Measurements from ENCODE around the gene TTC22. TPM values are rescaled to one million over a fixed set of nuclear protein-coding genes. Genes with fewer than 3 reads are reported as not detected.

Gene TTC22
- total RNA-seq, 1 donor from 2014 or later, result not detected

DNA sequence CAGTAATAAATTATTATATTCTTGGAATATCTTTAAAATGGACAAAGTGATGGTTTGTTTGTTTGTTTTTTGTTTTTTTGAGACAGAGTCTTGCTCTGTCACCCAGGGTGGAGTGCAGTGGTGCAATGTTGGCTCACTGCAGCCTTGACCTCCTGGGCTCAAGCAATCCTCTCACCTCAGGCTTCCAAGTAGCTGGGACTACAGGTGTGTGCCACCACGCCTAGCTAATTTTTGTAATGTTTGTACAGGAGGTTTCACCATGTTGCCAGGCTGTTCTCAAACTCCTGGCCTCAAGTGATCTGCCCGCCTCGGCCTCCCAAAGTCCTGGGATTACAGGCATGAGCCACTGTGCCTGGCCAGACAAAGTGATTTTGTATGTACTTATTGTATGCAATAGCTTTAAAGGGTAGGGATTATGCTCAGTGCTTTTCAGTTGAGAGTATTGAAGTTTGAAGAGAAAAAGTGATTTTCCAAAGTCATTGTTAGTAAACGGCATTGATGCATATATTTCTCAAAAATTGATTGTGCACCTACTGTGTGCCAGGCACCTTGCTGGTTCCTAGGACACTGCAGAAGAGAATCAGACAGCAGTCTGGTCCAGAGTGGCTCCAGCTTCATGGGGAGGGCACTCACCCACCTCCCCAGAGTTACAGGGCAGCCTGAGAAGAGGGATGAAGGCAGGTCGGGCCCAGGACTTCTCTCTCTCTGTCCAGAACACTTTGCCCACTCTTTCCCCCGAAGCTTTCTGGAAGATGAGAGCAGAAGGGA lies 34.2 kb upstream of the TTC22 start:
- no peak for DNase-seq (ENCODE audit: extremely low read depth, low read depth, low spot score)

- DNase-seq (ENCODE audit: extremely low read depth, low read depth, low spot score), result no peak
Observed at GRCh38 chr1:54834007-54834541, 33.0 kb upstream of the TTC22 start.

GRCh38 chr1:54833121-54833520 lies 32.0 kb upstream of the TTC22 start:
- DNase-seq (ENCODE audit: extremely low read depth, low read depth, low spot score), result no peak

DNA sequence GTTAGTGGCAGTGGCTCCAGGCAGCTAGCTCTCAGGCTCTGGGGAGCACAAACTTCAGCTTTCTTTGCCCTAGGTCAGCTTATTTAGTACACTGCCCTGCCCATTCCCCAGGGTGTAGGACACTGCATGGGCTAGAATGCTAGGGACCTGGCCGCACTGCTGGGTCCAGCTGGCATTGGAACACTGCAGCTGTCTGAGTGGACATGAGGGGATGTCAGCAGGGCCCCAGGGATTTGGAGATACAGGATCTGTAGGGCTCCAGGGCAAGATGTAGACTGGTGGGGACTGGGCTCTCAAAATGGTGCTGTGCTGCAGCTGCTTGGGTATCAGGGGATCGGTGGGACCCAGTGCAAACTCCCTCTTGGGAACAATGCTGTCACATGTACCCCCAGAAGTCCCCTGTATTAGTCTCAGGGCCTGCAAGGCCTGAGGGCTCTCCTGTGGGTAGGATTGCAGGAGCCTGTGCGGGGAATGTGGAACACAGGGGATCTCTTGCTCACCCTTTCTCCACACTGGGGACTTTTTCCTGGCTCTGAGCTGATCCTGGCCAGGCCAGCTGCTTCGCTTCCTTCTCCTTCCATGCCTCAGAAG lies 25.2 kb upstream of the TTC22 start:
- DNase-seq (ENCODE audit: extremely low read depth, low read depth, low spot score), result no peak

DNA sequence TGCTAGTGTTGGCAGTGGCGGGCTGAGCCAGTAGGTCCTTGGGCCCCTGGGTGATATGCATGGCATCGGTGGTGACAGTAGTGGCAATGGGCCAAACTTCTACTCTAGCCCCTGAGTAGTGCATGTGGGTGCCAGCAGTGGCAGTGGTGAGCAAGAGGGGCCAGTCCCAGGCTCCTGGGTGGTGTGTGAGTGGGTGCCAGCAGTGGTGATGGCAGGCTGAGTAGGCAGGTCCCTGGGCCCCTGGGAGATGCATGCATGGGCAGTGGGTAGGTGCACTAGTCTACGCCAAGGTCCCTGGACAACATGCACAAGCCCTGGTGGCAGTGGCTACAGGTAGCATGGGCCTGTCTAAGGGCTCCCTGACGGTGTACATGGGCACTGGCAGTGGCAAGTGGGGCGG lies 24.6 kb upstream of the TTC22 start:
- no peak for DNase-seq (ENCODE audit: extremely low read depth, low read depth, low spot score)

DNA sequence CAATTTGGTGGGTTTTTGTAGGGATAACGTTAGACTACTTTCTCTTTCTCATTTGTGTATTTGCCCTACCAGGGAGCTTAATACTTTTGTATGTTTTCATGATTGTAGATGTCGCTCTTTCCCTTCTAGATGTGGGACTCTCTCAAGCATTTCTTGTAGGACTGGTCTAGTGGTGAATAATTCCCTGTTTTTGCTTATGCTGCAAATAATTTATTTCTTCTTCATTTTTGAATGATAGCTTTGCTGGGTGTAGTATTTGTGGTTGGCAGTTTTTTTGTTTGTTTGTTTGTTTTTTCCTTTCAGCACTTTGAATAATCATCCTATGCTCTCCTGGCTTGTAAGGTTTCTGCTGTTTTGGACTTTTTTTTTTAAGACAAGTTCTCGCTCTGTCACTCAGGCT lies 22.5 kb upstream of the TTC22 start:
- DNase-seq (ENCODE audit: extremely low read depth, low read depth, low spot score), result no peak

DNA sequence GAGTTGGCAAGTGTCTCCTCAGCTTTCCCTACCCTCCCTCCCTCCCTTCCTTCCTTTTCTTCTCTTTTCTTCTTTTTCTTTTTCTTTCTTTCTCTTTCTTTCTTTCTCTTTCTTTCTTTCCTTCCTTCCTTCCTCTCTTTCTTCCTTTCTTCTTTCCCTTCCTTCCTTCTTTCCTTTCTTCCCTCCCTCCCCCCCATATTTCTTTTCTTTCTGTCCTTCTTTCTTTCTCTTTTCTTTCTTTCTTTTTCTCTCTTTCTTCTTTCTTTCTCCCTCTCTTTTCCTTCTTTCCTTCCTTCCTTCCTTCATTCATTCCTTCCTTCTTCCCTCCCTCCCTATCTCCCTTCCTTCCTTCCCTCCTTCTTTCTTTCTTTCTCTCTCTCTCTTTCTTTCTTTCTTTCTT lies 18.6 kb upstream of the TTC22 start:
- DNase-seq (ENCODE audit: extremely low read depth, low read depth, low spot score), result no peak

- no peak for DNase-seq (ENCODE audit: extremely low read depth, low read depth, low spot score)
Observed at GRCh38 chr1:54819195-54819536, 18.0 kb upstream of the TTC22 start.

DNA sequence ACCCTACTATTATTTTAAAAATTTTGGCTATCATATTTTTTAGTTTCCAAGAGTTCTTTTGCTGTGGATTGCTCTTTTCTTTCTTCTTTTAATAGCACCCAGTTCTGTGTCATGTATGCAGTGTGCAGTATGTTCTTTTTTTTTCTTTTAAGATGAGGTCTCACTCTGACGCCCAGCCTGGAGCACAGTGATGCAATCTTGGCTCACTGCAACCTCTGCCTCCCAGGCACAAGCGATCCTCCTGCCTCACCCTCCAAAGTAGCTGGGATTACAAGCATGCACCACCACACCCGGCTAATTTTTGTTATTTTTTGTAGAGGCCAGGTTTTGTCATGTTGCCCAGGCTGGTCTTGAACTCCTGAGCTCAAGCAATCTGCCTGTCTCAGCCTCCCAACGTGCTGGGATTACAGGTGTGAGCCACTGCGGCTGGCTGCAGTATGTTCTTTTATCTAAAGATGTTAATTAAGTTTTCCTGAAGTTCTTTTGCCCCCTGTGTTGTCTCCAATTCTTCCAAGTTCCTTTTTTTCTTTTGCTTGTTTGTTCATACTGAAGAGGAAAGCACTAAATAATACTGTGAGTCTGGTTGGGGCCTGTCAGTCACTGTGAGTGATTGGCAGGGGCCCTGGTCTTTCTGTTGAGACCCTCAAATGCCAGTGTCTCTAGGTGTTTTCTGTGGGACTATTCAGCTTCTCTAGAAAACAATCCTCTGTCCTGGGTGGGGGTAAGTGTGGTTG lies 17.5 kb upstream of the TTC22 start:
- DNase-seq (ENCODE audit: extremely low read depth, low read depth, low spot score), result no peak

DNA sequence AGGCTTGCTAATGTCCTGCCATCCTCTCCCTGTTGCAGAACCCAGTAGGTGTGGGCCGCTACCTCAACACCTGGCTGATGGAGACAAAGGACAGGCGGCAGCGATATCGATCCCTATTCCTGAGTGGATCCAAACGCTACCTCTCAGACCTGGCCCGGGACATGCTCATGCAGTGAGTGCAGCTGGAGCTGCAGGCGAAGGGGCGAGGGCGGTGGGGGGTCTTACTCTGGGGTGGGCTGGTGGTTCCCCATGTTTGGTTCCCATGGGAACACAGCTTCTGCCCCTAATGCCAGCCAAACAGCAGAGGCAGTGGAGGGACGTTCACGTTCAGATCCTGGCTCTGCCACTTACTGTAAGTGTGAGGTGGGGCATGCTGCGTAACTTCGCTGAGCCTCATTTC lies 15.8 kb upstream of the TTC22 start:
- DNase-seq (ENCODE audit: extremely low read depth, low read depth, low spot score), result no peak

DNA sequence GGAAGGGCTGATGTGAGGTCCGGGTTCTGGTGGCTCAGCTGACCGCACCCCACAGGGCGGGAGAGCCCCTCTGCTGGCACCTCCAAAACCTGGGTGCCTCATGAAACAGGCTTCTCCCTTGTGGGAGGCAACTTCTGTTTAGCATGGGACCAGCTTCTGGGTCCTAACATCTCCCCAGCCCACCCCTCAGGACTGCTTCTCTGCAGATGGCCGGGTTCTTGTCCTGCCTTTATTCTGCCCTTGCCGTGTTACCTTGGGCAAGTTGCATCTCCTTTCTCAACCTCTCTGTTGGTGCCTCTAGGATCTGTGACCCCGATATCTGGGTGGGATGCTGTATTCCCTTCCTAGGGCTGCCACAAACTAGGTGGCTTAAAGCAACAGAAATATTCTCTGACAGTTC lies 15.0 kb upstream of the TTC22 start:
- DNase-seq (ENCODE audit: extremely low read depth, low read depth, low spot score), result no peak

GRCh38 chr1:54815086-54815876 lies 14.2 kb upstream of the TTC22 start:
- no peak for DNase-seq (ENCODE audit: extremely low read depth, low read depth, low spot score)

- no peak for DNase-seq (ENCODE audit: extremely low read depth, low read depth, low spot score)
Observed at GRCh38 chr1:54814571-54814970, 13.4 kb upstream of the TTC22 start.

DNA sequence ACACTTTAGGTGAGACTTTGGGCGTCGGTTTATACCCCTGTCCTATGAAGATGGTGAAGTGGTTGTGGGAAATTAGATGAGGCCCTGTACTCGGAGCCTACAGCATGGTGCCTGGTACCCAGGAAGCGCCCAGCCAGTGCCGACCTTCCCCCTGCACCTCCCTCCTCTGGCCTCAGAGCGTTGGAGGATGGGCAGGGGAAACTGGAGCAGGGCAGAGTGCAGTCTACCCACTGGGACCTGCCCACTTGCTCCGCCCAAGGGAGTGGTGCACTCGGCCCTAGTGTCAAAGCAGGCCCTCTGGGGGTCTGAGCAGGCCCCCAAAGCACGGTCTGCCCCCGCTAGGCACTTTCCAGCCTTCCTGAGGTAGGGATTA lies 13.0 kb upstream of the TTC22 start:
- no peak for DNase-seq (ENCODE audit: extremely low read depth, low read depth, low spot score)

GRCh38 chr1:54813485-54814125 lies 12.5 kb upstream of the TTC22 start:
- DNase-seq (ENCODE audit: extremely low read depth, low read depth, low spot score), result no peak

DNA sequence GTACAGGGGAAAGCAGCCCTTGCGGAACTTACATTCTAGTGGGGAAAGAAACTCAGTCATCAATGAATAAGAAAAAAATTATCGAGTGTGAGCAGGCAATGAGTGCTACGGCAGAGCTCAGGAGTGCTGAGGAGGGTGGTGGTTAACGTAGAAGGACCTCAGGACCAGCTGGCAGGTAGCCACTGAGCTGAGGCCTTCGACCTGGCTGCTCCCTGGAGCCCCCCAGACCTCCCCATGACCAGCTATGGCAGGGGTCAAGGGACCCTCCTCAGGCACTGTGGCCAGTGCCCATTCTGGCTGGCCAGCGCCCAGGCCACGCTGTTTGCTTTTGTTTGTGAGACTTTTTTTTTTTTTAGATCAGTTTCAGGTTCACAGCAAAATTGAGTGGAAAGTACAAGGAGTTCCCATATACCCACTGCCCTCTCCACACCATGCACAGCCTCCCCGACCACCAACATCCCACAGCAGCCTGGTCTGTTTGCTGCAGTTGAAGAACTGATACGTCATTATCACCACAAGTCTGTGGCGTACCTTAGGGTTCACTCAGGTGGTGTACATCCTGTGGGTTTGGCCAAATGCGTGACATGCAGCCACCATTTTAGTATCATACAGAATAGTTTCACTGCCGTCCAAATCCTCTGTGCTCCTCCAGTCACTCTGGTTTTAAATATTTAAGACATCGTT lies 11.8 kb upstream of the TTC22 start:
- DNase-seq (ENCODE audit: extremely low read depth, low read depth, low spot score), result no peak

- DNase-seq (ENCODE audit: extremely low read depth, low read depth, low spot score), result no peak
Observed at GRCh38 chr1:54811739-54812655, 10.9 kb upstream of the TTC22 start.

GRCh38 chr1:54811066-54811465 lies 9.9 kb upstream of the TTC22 start:
- DNase-seq (ENCODE audit: extremely low read depth, low read depth, low spot score), result no peak

All from glomerular endothelial cell (primary cell).